Smooth muscle cell (in vitro differentiated cells): ENCODE measurements around the gene UBC. TPM values are rescaled to one million over a fixed set of nuclear protein-coding genes. Genes with fewer than 3 reads are reported as not detected.

Source experiments
- DNase-seq: peaks from one replicate; lab custom pipeline; 2025; ENCODE audit not compliant: unreplicated experiment; lab: John Stamatoyannopoulos, UW
- H2AFZ ChIP-seq: fragments of 200-600 bp; sonication (generic); 2 replicates; pipeline ENCODE4 v1.6.0; 2016; ENCODE audit warnings: antibody characterized with exemption, low read depth, mild to moderate bottlenecking
- H3F3A ChIP-seq: fragments of 200-600 bp; sonication (generic); 2 replicates; pipeline ENCODE4 v1.6.0; 2017; ENCODE audit warnings: antibody characterized with exemption, low read depth
- H3K27ac ChIP-seq: fragments of 200-600 bp; sonication (generic); 2 replicates; pipeline ENCODE4 v1.5.1; 2016; ENCODE audit warnings: low read depth, mild to moderate bottlenecking
- H3K27me3 ChIP-seq: fragments of 200-600 bp; sonication (generic); 2 replicates; pipeline ENCODE4 v1.6.1; 2016; ENCODE audit warnings: low read depth, mild to moderate bottlenecking
- H3K36me3 ChIP-seq: fragments of 200-600 bp; sonication (generic); 2 replicates; pipeline ENCODE4 v1.5.1; 2016; ENCODE audit warnings: low read depth
- H3K4me1 ChIP-seq: fragments of 200-600 bp; sonication (generic); 2 replicates; pipeline ENCODE4 v1.5.1; 2016; ENCODE audit warnings: low read depth
- H3K4me2 ChIP-seq: fragments of 200-600 bp; sonication (generic); 2 replicates; pipeline ENCODE4 v1.6.0; 2016; ENCODE audit warnings: mild to moderate bottlenecking
- H3K4me3 ChIP-seq: fragments of 200-600 bp; sonication (generic); 2 replicates; pipeline ENCODE4 v1.5.1; 2016; ENCODE audit warnings: mild to moderate bottlenecking
- H3K79me2 ChIP-seq: fragments of 200-600 bp; sonication (generic); 2 replicates; pipeline ENCODE4 v1.6.0; 2016; ENCODE audit warnings: low read depth, mild to moderate bottlenecking
- H3K9ac ChIP-seq: fragments of 200-600 bp; sonication (generic); 2 replicates; pipeline ENCODE4 v1.6.0; 2016; ENCODE audit warnings: low read depth
- H3K9me3 ChIP-seq: fragments of 200-600 bp; sonication (generic); replicated peaks from 2 replicates; pipeline ENCODE4 v1.5.1; 2016; ENCODE audit warnings: low read depth
- H4K20me1 ChIP-seq: fragments of 200-600 bp; sonication (generic); 2 replicates; pipeline ENCODE4 v1.6.0; 2016; ENCODE audit warnings: low read depth
- WGBS: methylation state at CpG from one replicate; pipeline ENCODE4 v1.1.7; 2016; ENCODE audit warnings: low lambda C conversion rate; 5-methylcytosine and 5-hydroxymethylcytosine counted together
- polyA plus RNA-seq: library from polyadenylated mRNA; unstranded; fragments of >200 nt; fragmentation: Nextera tagmentation; extraction: Ambion mirVana; gene quantifications from 2 replicates; pipeline ENCODE4 v1.2.1, GENCODE V29; 2016
- total RNA-seq: library from RNA; depleted of rRNA; stranded (reverse); fragments of >200 nt; gene quantifications from 2 replicates; pipeline ENCODE4 v1.2.3, GENCODE V29; 2014
- TF ChIP-seq, protein P1 (sequence below): fragments of 200-600 bp; sonication (generic); IDR thresholded peaks from 2 replicates; pipeline ENCODE4 v1.5.1; 2017; ENCODE audit warnings: borderline replicate concordance, mild to moderate bottlenecking, antibody characterized with exemption; ENCODE audit not compliant: insufficient read depth, poor library complexity, severe bottlenecking

The UBC gene
- total and polyA plus RNA-seq, 2 experiments from 2014 or later = 1,322 to 1,327 TPM

DNA sequence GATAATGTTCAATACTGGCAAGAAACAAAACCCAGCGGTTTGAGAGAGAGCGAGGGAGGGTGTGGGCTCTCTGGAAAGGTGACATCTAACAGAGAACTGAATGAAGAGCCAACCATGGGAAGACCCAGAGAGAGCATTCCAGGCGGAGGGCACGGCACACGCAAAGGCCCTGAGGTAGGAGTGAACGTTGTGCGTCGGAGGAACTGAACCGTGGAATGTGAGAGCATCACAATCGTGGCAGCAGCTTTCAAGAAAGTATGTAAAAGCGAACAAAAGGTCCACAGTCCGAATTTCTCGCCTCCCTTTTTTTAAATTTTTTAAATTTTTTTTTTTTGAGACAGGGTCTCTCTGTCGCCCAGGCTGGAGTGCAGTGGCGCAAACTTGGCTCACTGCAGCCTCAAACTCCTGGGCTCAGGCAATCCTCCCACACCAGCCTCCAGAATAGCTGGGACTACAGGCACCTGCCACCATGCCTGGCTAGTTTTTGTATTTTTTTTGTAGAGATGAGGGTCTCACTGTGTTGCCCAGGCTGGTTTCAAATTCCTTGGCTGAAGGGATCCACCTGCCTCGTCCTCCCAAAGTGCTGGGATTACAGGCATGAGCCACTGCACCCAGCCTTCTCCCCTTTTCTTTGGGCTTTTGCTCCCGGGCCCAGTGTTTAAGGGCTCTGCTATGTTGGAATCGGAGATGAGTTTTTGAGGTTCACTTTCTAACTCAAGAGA, 35.5 kb downstream of the UBC start:
- H3K4me2 ChIP-seq = no peak overlapping the region
- H3K9ac ChIP-seq = no peak overlapping the region
- H2AFZ ChIP-seq = no peak overlapping the region
- H3K4me1 ChIP-seq = no peaks in the 10 kb centered on the region
- no peaks in the 10 kb centered on the region for H3K9me3 ChIP-seq
- WGBS = 93% methylated on average over 18 of the region's 18 CpGs
- no peak for DNase-seq
- TF ChIP-seq, protein P1, sequence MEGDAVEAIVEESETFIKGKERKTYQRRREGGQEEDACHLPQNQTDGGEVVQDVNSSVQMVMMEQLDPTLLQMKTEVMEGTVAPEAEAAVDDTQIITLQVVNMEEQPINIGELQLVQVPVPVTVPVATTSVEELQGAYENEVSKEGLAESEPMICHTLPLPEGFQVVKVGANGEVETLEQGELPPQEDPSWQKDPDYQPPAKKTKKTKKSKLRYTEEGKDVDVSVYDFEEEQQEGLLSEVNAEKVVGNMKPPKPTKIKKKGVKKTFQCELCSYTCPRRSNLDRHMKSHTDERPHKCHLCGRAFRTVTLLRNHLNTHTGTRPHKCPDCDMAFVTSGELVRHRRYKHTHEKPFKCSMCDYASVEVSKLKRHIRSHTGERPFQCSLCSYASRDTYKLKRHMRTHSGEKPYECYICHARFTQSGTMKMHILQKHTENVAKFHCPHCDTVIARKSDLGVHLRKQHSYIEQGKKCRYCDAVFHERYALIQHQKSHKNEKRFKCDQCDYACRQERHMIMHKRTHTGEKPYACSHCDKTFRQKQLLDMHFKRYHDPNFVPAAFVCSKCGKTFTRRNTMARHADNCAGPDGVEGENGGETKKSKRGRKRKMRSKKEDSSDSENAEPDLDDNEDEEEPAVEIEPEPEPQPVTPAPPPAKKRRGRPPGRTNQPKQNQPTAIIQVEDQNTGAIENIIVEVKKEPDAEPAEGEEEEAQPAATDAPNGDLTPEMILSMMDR = no peak
- no peaks in the 10 kb centered on the region for H4K20me1 ChIP-seq
- H3K27ac ChIP-seq = no peak overlapping the region
- no peaks in the 10 kb centered on the region for H3K27me3 ChIP-seq
- H3K4me3 ChIP-seq = no peak overlapping the region
- H3K79me2 ChIP-seq = no peaks in the 10 kb centered on the region
- no peaks in the 10 kb centered on the region for H3K36me3 ChIP-seq
- H3F3A ChIP-seq = no peaks in the 10 kb centered on the region

DNA sequence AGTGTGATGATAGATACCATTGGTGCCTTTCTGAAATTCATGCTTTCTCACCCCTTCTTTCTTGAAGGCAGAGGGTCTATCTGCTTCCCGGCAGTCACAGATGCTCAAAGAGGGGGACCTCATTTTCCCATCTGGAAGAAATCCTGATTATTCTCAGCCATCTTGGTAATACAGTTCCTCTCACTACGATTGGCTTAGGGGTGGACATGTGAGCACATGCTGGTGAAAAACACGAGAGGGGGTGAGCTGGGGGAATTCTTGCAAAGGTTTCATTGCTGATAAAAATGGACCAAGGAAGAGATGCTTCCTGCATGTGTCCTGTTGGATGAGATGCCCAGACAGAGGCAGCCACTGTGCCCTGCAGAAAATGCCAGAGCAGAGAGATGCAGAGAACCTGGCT, 37.0 kb downstream of the UBC start:
- no peaks in the 10 kb centered on the region for H3K4me1 ChIP-seq
- no peaks in the 10 kb centered on the region for H3K27me3 ChIP-seq
- H3K27ac ChIP-seq = no peak overlapping the region
- H4K20me1 ChIP-seq = no peaks in the 10 kb centered on the region
- H3K9me3 ChIP-seq = no peaks in the 10 kb centered on the region
- H3K4me2 ChIP-seq = no peak overlapping the region
- H3F3A ChIP-seq = no peaks in the 10 kb centered on the region
- H3K9ac ChIP-seq = no peak overlapping the region
- 89% methylated on average over 3 of the region's 3 CpGs for WGBS
- H3K4me3 ChIP-seq = no peak overlapping the region
- H3K36me3 ChIP-seq = no peaks in the 10 kb centered on the region
- H2AFZ ChIP-seq = no peak overlapping the region
- no peak for DNase-seq
- TF ChIP-seq, protein P1 = no peak
- no peaks in the 10 kb centered on the region for H3K79me2 ChIP-seq

DNA sequence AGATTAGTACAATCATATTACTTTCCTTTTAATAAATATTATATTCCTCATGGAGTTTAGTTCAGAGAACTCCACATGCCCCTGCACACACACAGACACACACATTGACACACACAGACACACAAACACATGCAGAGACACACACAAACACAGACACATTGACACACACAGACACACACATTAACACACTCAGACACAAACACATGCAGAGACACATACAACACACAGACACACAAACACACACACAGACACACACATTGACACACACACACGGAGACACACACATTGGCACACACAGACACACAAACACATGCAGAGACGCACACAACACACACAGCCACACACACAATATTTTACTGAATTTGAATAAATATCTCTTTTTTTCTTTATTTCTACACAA, 38.3 kb downstream of the UBC start:
- Histone ChIP-seq H3K9ac (no peak overlapping the region), H4K20me1 (no peaks in the 10 kb centered on the region), H3K9me3 (no peaks in the 10 kb centered on the region), H2AFZ (no peak overlapping the region), H3K36me3 (no peaks in the 10 kb centered on the region), H3K4me1 (no peaks in the 10 kb centered on the region), H3K4me2 (no peak overlapping the region), H3F3A (no peaks in the 10 kb centered on the region), H3K27me3 (no peaks in the 10 kb centered on the region), H3K4me3 (no peak overlapping the region), H3K27ac (no peak overlapping the region), H3K79me2 (no peaks in the 10 kb centered on the region)
- TF ChIP-seq, protein P1 = no peak
- DNase-seq = no peak
- WGBS = 75% methylated on average over 2 of the region's 2 CpGs

DNA sequence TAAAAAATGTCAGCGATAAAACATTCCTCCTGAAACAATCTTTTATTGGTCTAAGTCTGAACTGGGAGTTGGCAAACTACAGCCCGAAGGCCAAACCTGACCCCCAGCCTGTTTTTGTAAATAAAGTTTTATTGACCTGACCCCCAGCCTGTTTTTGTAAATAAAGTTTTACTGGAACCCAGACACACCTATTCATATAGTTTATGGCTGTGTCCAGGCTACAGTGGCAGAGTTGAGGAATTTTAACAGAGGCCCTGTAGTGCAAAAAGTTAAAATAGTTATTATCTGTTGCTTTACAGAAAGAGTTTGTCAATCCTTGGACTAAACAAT, 38.7 kb downstream of the UBC start:
- no peak for DNase-seq
- Histone ChIP-seq H3K4me3 (no peak overlapping the region), H3K4me1 (no peaks in the 10 kb centered on the region), H3K9ac (no peak overlapping the region), H3K79me2 (no peaks in the 10 kb centered on the region), H3K27ac (no peak overlapping the region), H3K27me3 (no peaks in the 10 kb centered on the region), H3K9me3 (no peaks in the 10 kb centered on the region), H2AFZ (no peak overlapping the region), H3K36me3 (no peaks in the 10 kb centered on the region), H4K20me1 (no peaks in the 10 kb centered on the region), H3F3A (no peaks in the 10 kb centered on the region), H3K4me2 (no peak overlapping the region)
- TF ChIP-seq, protein P1 = no peak
- 86% methylated on average over 2 of the region's 2 CpGs for WGBS
